KG1 (cell line): Measurements from ENCODE around the gene CFAP44.
"Not testable (repeated sequence)": the region's sequence is repeated elsewhere in the genome, so short reads cannot be mapped to it uniquely, and the experiment has no call there.

Source experiments
- DNase-seq: peaks from one replicate; lab custom pipeline; 2025; lab: John Stamatoyannopoulos, UW

CFAP44 gene

GRCh38 chr3:113441051-113441770 is at the start of gene CFAP44:
TSS of gene CFAP44 (minus strand) at chr3:113441493. CDS start at chr3:113433664, 7,829 bp downstream.
- DNase-seq: no peak

GRCh38 chr3:113485161-113485609 is 43.9 kb upstream of the CFAP44 start:
- DNase-seq: no peak

GRCh38 chr3:113468539-113468938 is 27.2 kb upstream of the CFAP44 start:
- DNase-seq: no peak

GRCh38 chr3:113461488-113461887 is 20.2 kb upstream of the CFAP44 start:
- no peak for DNase-seq

- DNase-seq: not testable (repeated sequence)
Observed at GRCh38 chr3:113458554-113458953, 17.3 kb upstream of the CFAP44 start.

- DNase-seq: no peak
Observed at GRCh38 chr3:113455446-113455845, 14.2 kb upstream of the CFAP44 start.

GRCh38 chr3:113454630-113455029 is 13.3 kb upstream of the CFAP44 start:
- no peak for DNase-seq

- DNase-seq: no peak
Observed at GRCh38 chr3:113454057-113454456, 12.8 kb upstream of the CFAP44 start.

- DNase-seq: no peak
Observed at GRCh38 chr3:113450911-113451310, 9.6 kb upstream of the CFAP44 start.

- DNase-seq: no peak
Observed at GRCh38 chr3:113439606-113440005, 1.7 kb downstream of the CFAP44 start.

- DNase-seq: no peak
Observed at GRCh38 chr3:113438224-113438623, 3.1 kb downstream of the CFAP44 start.

GRCh38 chr3:113437411-113437810 is 3.9 kb downstream of the CFAP44 start:
- no peak for DNase-seq

- DNase-seq: no peak
Observed at GRCh38 chr3:113436809-113437208, 4.5 kb downstream of the CFAP44 start.

- no peak for DNase-seq
Observed at GRCh38 chr3:113431811-113432210, 9.5 kb downstream of the CFAP44 start.

- no peak for DNase-seq
Observed at GRCh38 chr3:113428581-113428980, 12.7 kb downstream of the CFAP44 start.

- no peak for DNase-seq
Observed at GRCh38 chr3:113423699-113424098, 17.6 kb downstream of the CFAP44 start.

GRCh38 chr3:113421082-113421481 is 20.2 kb downstream of the CFAP44 start:
- no peak for DNase-seq

- no peak for DNase-seq
Observed at GRCh38 chr3:113409676-113410075, 31.6 kb downstream of the CFAP44 start.

GRCh38 chr3:113405180-113405579 is 36.1 kb downstream of the CFAP44 start:
- DNase-seq: no peak

- no peak for DNase-seq
Observed at GRCh38 chr3:113404637-113405036, 36.7 kb downstream of the CFAP44 start.
